Upper lobe of left lung (tissue), 6 donors: Measurements from ENCODE around the gene CRYZL1. TPM values are rescaled to one million over a fixed set of nuclear protein-coding genes. Genes with fewer than 3 reads are reported as not detected.

Experiments used
- ATAC-seq, 2 donors: fragments of 200-7000 bp; cut with Tn5 transposase; one replicate each; pipeline ENCODE4 v1.9.1; 2022; ENCODE audit warnings: mild to moderate bottlenecking in 2 of 2, moderate library complexity in 2 of 2; ENCODE audit not compliant: low FRiP score in 2 of 2
- DNase-seq, 2 donors: peaks; one replicate each; pipeline ENCODE4 v3.0.0-alpha.2; 2019 to 2020
- H3K27ac ChIP-seq, 4 donors: fragments of 200-600 bp; sonication (generic); one replicate each; pipeline ENCODE4 v1.5.1; 2016 to 2019
- H3K27me3 ChIP-seq, 4 donors: fragments of 200-600 bp; sonication (generic); one replicate each; pipeline ENCODE4 v1.5.1; 2017 to 2019
- H3K36me3 ChIP-seq, 4 donors: fragments of 200-600 bp; sonication (generic); one replicate each; pipeline ENCODE4 v1.5.1; 2016 to 2019
- H3K4me1 ChIP-seq, 4 donors: fragments of 200-600 bp; sonication (generic); one replicate each; pipeline ENCODE4 v1.5.1; 2018 to 2019
- H3K4me3 ChIP-seq, 4 donors: fragments of 200-600 bp; sonication (generic); one replicate each; pipeline ENCODE4 v1.5.1; 2017 to 2019; ENCODE audit warnings: mild to moderate bottlenecking in 2 of 4, moderate library complexity in 1 of 4
- H3K9me3 ChIP-seq, 4 donors: fragments of 200-600 bp; sonication (generic); one replicate each; pipeline ENCODE4 v1.5.1; 2018 to 2019
- EP300 ChIP-seq, 4 donors: sonication (generic); formaldehyde crosslinking; IDR thresholded peaks; one replicate each; pipeline ENCODE4 v1.5.1; 2017; ENCODE audit warnings: antibody characterized with exemption in 4 of 4, control low read depth in 2 of 4
- POLR2A ChIP-seq, 4 donors: fragments of 450-650 bp; IDR thresholded peaks; one replicate each; pipeline ENCODE4 v1.5.1; 2016 to 2017; ENCODE audit warnings: antibody characterized with exemption in 4 of 4, mild to moderate bottlenecking in 2 of 4
- POLR2AphosphoS5 ChIP-seq, 2 donors: sonication (generic); formaldehyde crosslinking; IDR thresholded peaks; one replicate each; pipeline ENCODE4 v1.5.1; 2017; ENCODE audit warnings: antibody characterized with exemption in 2 of 2
- WGBS, 2 donors: methylation state at CpG; one replicate each; pipeline ENCODE4 v1.1.5; 2017 to 2018; 5-methylcytosine and 5-hydroxymethylcytosine counted together
- total RNA-seq, 6 donors: library from RNA; depleted of rRNA in 4 of 6; stranded (reverse); fragments of >200 nt in 4 of 6; gene quantifications; one replicate each; pipeline versions ENCODE4 v1.1.0 to v1.2.1, GENCODE V29; 2016 to 2021
- TF ChIP-seq, protein P1 (sequence below), 6 experiments: fragments of 450-650 bp in 4 of 6; fragments of 200-600 bp in 2 of 6; sonication (generic) in 2 of 6; IDR thresholded peaks; one replicate each; pipeline ENCODE4 v1.5.1; 2016 to 2019; ENCODE audit warnings: antibody characterized with exemption in 6 of 6
- donor health status: DM: no; HTN: no; CAD: no; lungs with moderate emphysema.
- donor health status: DM: no; HTN: yes; CAD: no; lungs with severe emphysema.

CRYZL1 gene
- total RNA-seq, 6 donors from 2014 or later = 20.2 to 80.7 (median 31.7) TPM

DNA sequence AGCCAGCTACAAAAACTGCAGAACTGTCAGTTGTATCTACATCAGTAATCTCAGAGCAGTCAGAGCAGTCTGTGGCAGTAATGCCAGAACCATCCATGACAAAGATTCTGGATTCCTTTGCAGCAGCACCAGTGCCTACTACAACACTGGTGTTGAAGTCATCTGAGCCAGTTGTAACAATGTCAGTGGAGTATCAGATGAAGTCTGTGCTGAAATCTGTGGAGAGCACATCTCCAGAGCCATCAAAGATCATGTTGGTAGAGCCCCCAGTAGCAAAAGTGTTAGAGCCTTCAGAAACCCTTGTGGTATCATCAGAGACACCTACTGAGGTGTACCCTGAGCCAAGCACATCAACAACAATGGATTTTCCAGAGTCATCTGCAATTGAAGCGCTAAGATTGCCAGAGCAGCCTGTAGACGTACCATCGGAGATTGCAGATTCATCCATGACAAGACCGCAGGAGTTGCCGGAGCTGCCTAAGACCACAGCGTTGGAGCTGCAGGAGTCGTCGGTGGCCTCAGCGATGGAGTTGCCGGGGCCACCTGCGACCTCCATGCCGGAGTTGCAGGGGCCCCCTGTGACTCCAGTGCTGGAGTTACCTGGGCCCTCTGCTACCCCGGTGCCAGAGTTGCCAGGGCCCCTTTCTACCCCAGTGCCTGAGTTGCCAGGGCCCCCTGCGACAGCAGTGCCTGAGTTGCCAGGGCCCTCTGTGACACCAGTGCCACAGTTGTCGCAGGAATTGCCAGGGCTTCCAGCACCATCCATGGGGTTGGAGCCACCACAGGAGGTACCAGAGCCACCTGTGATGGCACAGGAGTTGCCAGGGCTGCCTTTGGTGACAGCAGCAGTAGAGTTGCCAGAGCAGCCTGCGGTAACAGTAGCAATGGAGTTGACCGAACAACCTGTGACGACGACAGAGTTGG lies 91.4 kb downstream of the CRYZL1 start:
- no peak overlapping the region for H3K27ac ChIP-seq
- 98 to 100% methylated on average over 4 to 18 of the region's 19 CpGs for WGBS, 2 donors
- peaks cover 58 to 88% (median 78%) of the 10 kb centered on the region in 4 donors for H3K36me3 ChIP-seq
- DNase-seq (peak in 1 of 2 donors; percentile 55), ATAC-seq (no peak)
- TF ChIP-seq, protein P1, sequence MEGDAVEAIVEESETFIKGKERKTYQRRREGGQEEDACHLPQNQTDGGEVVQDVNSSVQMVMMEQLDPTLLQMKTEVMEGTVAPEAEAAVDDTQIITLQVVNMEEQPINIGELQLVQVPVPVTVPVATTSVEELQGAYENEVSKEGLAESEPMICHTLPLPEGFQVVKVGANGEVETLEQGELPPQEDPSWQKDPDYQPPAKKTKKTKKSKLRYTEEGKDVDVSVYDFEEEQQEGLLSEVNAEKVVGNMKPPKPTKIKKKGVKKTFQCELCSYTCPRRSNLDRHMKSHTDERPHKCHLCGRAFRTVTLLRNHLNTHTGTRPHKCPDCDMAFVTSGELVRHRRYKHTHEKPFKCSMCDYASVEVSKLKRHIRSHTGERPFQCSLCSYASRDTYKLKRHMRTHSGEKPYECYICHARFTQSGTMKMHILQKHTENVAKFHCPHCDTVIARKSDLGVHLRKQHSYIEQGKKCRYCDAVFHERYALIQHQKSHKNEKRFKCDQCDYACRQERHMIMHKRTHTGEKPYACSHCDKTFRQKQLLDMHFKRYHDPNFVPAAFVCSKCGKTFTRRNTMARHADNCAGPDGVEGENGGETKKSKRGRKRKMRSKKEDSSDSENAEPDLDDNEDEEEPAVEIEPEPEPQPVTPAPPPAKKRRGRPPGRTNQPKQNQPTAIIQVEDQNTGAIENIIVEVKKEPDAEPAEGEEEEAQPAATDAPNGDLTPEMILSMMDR (IDR thresholded peaks at IDR 0.05) = no peak
- TF ChIP-seq POLR2AphosphoS5 (IDR thresholded peaks at IDR 0.05) (no peak), POLR2A (IDR thresholded peaks at IDR 0.05) (no peak), EP300 (IDR thresholded peaks at IDR 0.05) (no peak)
- H3K4me3 ChIP-seq = no peak overlapping the region
- no peaks in the 10 kb centered on the region for H3K27me3 ChIP-seq
- peaks cover 14 to 20% (median 16%) of the 10 kb centered on the region in 4 donors for H3K4me1 ChIP-seq
- H3K9me3 ChIP-seq = no peaks in the 10 kb centered on the region

DNA sequence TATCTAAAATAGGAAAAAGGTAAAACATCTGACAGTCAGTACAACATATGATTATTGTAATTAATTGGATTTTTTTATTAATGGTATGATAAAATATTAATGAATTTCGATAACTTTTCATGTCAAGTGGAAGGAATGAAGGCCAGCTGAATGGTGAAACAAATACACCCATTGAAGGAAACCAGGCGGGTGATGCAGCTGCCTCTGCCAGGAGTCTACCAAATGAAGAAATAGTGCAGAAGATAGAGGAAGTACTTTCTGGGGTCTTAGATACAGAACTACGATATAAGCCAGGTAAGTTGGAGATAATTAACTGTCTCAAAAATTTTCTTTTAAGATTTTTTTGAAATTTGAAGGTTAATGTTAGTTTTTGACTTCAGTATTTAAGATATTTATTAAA lies 95.5 kb downstream of the CRYZL1 start:
- no peaks in the 10 kb centered on the region for H3K9me3 ChIP-seq
- 46 to 55% methylated on average over 3 of the region's 3 CpGs for WGBS, 2 donors
- peaks cover 28 to 50% (median 39%) of the 10 kb centered on the region in 4 donors for H3K36me3 ChIP-seq
- DNase-seq = no peak
- no peak for ATAC-seq
- peaks cover 26 to 38% (median 29%) of the 10 kb centered on the region in 4 donors for H3K4me1 ChIP-seq
- TF ChIP-seq EP300 (IDR thresholded peaks at IDR 0.05) (no peak), POLR2A (IDR thresholded peaks at IDR 0.05) (no peak), POLR2AphosphoS5 (IDR thresholded peaks at IDR 0.05) (no peak)
- TF ChIP-seq, protein P1 (IDR thresholded peaks at IDR 0.05) = no peak
- H3K27me3 ChIP-seq = no peaks in the 10 kb centered on the region
- no peak overlapping the region for H3K4me3 ChIP-seq
- no peak overlapping the region for H3K27ac ChIP-seq

DNA sequence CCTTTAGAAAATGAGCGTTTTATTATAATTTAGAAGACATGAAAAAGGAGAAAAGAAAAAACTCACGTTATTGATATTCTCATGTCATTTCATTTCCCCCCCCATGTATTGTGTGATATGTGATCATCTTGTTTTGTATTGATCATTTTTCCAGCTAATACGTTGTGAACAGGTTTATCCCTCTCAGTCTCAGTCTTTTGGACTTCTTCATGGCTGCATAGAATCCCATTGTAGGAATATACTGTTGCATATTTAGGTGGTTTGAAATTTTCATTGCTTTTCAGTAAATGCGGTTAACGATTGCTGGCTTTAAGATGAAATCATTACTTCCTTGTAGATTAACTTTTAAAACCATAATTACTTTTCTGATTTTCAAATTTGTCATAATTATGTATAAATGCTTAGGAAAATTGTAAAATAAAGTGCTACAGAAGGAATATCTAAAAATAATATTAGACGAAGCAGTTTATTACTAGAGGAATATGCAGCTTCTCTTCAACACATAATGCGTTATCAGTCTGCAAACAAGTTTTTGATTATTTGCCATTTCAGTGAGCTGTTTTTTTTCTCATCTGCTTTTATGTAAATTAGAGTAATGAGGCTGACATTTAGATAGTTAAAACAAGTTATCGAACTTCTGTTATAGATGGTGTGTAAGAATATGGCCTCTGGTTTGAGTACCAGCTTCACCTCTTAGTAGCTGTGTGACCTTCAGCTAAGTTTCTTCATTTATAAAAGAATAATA lies 96.9 kb downstream of the CRYZL1 start:
- peaks cover 14 to 35% (median 25%) of the 10 kb centered on the region in 4 donors for H3K36me3 ChIP-seq
- WGBS, 2 donors = 14 to 17% methylated on average over 8 of the region's 8 CpGs
- DNase-seq = no peak
- H3K4me1 ChIP-seq = peaks cover 32 to 45% (median 38%) of the 10 kb centered on the region in 4 donors
- no peak for ATAC-seq
- peak overlapping the region in 1 of 4 donors; percentile 99 for H3K27ac ChIP-seq
- H3K9me3 ChIP-seq = no peaks in the 10 kb centered on the region
- peak overlapping the region; percentile 65 to 73 (median 70) for H3K4me3 ChIP-seq
- TF ChIP-seq, protein P1 (IDR thresholded peaks at IDR 0.05) = no peak
- TF ChIP-seq POLR2A (IDR thresholded peaks at IDR 0.05) (no peak), EP300 (IDR thresholded peaks at IDR 0.05) (no peak), POLR2AphosphoS5 (IDR thresholded peaks at IDR 0.05) (no peak)
- no peaks in the 10 kb centered on the region for H3K27me3 ChIP-seq

DNA sequence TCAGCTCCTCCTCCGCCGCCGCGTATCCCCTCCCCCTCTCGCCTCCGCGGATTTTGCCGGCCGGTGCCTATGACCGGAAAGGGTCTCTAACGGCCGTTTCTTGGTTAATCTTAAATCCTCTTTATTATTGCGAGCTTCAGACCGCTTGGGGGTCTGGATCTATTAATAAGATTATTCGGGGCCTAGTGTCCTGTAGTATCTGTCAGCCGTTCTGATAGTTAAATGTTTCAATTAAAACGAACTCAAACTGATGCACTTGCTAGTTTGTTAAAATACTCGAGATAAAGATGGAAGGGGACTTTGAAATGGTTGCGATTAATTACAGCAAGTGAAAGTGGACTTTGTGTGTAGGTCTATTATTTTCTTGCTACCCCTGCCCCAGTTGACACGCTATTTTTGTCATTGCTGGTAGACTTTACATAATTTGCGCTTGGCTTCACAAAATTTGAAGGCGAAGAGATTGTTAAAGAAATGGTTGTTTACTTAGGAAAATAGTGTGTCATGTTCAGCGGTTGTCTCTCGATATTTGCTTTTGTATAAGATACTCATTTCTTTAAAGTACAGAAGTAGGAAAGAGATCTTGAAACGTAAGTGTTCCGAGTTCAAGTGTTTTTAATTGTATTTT lies 97.9 kb downstream of the CRYZL1 start:
- ATAC-seq = peak; percentile 66 to 77
- peak overlapping the region; percentile 94 to 99 (median 99) for H3K27ac ChIP-seq
- H3K4me1 ChIP-seq = peaks cover 32 to 45% (median 37%) of the 10 kb centered on the region in 4 donors
- H3K4me3 ChIP-seq = peak overlapping the region; percentile 65 to 73 (median 70)
- TF ChIP-seq EP300 (IDR thresholded peaks at IDR 0.05) (no peak), POLR2AphosphoS5 (IDR thresholded peaks at IDR 0.05) (no peak), POLR2A (IDR thresholded peaks at IDR 0.05) (no peak)
- TF ChIP-seq, protein P1 (IDR thresholded peaks at IDR 0.05) = no peak
- DNase-seq = peak; percentile 74 to 92
- no peaks in the 10 kb centered on the region for H3K9me3 ChIP-seq
- H3K27me3 ChIP-seq = no peaks in the 10 kb centered on the region
- WGBS, 2 donors = 1% methylated on average over 26 of the region's 26 CpGs
- H3K36me3 ChIP-seq = peaks cover 14 to 28% (median 19%) of the 10 kb centered on the region in 4 donors
